Neutrophil (primary cell): Measurements from ENCODE around the gene PTH1R.
A peak's percentile ranks its signal among the peaks of the same experiment; 100 is the strongest.

Source experiments
- H3K27ac ChIP-seq: fragments of 200-600 bp; sonication (generic); 2 replicates; pipeline ENCODE4 v1.5.1; 2016; ENCODE audit warnings: mild to moderate bottlenecking, moderate library complexity
- H3K27me3 ChIP-seq: fragments of 200-600 bp; sonication (generic); 2 replicates; pipeline ENCODE4 v1.6.0; 2016; ENCODE audit warnings: mild to moderate bottlenecking
- H3K36me3 ChIP-seq: fragments of 200-600 bp; sonication (generic); 2 replicates; pipeline ENCODE4 v1.5.1; 2017
- H3K4me1 ChIP-seq, 2 experiments: fragments of 200-600 bp in 1 of 2; sonication (generic) in 1 of 2; 1 replicate in 1 of 2; 2 replicates in 1 of 2; pipeline versions ENCODE4 v1.5.1 to v1.6.1; 2013 to 2016; ENCODE audit warnings: low read depth in 1 of 2, low read length in 1 of 2, mild to moderate bottlenecking in 1 of 2, moderate library complexity in 1 of 2; ENCODE audit not compliant: control insufficient read depth in 1 of 2, insufficient read depth in 1 of 2
- H3K4me3 ChIP-seq, 2 experiments: fragments of 200-600 bp in 1 of 2; sonication (generic) in 1 of 2; 1 replicate in 1 of 2; 2 replicates in 1 of 2; pipeline ENCODE4 v1.5.1; 2013 to 2016; ENCODE audit warnings: low read depth in 1 of 2, low read length in 1 of 2, mild to moderate bottlenecking in 1 of 2, moderate library complexity in 1 of 2
- H3K9me3 ChIP-seq: fragments of 200-600 bp; sonication (generic); 2 replicates; pipeline ENCODE4 v1.5.1; 2016
- CTCF ChIP-seq: fragments of 200-600 bp; sonication (generic); IDR thresholded peaks from 2 replicates; pipeline ENCODE4 v1.5.1; 2016; ENCODE audit warnings: antibody characterized with exemption

PTH1R gene

DNA sequence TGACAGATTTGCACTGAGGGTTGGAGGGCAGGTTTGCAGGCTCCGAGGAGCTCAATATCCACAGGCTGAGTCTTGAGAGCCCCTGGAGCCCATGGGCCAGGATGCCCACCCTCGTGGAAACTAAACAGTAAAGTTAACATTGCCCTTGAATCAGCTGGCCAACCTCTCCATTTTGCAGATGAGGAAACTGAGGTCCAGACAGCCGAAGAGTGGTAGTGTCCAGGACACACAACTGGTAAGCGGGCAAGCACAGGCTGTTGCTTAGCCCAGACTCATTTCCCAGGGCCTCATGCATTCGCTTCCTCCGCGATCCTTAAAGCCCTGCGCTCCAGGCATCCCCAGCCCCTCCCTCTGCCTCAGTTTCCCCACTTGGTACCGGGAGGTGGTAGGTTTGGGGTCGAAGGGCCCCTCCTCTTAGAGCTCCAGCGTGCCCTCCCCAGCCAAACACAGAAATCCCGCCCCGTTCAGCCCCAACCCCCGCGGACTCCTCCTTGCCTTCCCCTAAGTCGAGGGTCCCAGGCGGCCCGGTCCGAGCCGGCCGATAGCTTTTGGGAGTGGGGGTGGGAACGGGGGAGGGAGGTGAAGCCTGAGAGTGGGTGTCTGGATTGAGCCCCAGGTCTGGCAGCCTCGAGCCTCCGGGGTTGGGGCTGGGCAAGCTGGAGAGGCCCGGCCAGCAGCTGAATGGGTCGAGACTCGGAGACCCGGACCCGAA lies 3.5 kb downstream of the PTH1R start:
- no peak overlapping the region for H3K27ac ChIP-seq
- no peak for TF ChIP-seq CTCF
- H3K27me3 ChIP-seq, result peaks cover 82% of the 10 kb centered on the region
- no peaks in the 10 kb centered on the region for H3K9me3 ChIP-seq
- H3K4me1 ChIP-seq, result peaks cover 5 to 23% of the 10 kb centered on the region in 2 experiments
- no peaks in the 10 kb centered on the region for H3K36me3 ChIP-seq
- no peak overlapping the region for H3K4me3 ChIP-seq

DNA sequence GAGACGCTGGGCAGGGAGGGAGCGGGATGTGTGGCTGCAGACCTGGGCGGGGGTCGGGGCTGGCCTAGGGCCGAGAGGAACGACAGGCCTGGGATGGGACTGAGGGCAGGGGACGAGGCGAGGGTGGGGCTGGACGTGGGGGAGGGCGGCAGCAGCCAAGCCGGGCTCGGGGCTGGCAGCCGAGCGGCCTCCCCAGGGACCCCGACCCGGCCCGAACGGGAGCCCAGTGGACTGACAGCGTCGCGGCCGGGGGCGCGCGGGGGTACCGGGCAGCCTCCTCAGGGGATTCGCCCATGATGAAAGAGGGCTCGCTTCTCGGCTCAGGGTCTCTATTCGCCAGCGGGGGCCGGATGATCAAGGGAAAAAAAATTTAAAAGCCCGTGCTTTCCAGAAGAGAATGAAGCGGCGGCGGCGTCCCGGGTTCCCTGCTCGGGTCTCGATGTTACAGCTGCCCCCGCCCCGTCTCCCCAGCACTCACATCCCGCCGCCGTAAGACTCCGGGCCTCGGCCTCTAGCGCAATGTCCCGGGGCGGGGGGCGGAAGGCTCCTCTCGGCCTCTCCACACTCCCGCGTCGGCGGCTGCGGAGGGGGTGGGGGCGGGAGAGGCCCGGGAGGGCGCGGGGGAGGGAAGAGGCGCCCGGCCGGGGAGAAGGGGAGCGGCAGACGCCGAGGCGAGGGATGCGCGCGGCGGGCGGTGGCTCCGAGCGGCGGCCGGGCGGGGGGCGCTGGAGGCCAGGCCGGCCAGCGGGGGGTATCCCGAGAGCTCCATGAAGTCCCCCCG lies 4.3 kb downstream of the PTH1R start:
- H3K27ac ChIP-seq, result no peak overlapping the region
- H3K4me1 ChIP-seq, result peaks cover 5 to 23% of the 10 kb centered on the region in 2 experiments
- peaks cover 88% of the 10 kb centered on the region for H3K27me3 ChIP-seq
- H3K36me3 ChIP-seq, result no peaks in the 10 kb centered on the region
- H3K9me3 ChIP-seq, result no peaks in the 10 kb centered on the region
- peak overlapping the region in 1 of 2 experiments; percentile 56 for H3K4me3 ChIP-seq
- no peak for TF ChIP-seq CTCF

DNA sequence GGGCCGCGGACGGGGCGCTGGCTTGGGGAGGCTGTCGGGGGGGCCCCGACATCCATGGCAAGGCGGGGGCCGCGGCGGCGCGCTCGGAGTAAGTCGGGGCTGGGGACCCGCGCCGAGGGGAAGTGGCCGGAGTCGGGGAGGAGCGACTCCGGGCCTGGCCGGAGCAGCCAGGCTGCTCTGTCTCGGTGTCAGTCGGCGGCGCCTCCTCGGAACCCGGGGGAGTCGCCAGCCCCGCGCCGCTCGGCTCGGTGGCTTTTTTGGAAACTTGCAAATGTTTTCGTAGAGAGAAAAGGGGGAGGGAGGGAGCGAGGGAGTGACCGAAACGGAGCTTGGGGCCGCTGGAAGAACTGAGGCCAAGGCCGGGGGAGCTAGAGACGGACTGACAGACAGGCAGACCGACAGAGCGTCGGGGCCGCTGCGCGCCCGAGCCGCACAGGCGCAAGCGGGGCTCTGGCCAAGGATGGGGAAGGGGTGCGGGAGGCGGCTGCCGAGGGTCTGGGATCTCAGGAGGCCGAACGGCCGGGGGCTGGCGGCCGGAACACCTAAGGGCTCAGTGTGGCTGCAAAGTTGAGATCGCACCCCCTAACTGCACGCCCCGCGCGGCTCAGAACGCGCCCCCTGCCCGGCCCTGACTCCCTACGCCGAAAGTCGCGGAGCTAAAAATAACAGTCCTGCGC lies 5.0 kb downstream of the PTH1R start:
- no peaks in the 10 kb centered on the region for H3K36me3 ChIP-seq
- no peak overlapping the region for H3K27ac ChIP-seq
- TF ChIP-seq CTCF, result no peak
- H3K9me3 ChIP-seq, result no peaks in the 10 kb centered on the region
- H3K27me3 ChIP-seq, result peaks cover 95% of the 10 kb centered on the region
- H3K4me3 ChIP-seq, result peak overlapping the region; percentile 19 to 56
- peaks cover 5 to 23% of the 10 kb centered on the region in 2 experiments for H3K4me1 ChIP-seq

GRCh38 chr3:46883054-46883829 lies 5.7 kb downstream of the PTH1R start:
- Histone ChIP-seq H3K4me1 (peaks cover 5 to 23% of the 10 kb centered on the region in 2 experiments), H3K9me3 (no peaks in the 10 kb centered on the region), H3K36me3 (no peaks in the 10 kb centered on the region), H3K27me3 (peaks cover 98% of the 10 kb centered on the region), H3K27ac (no peak overlapping the region), H3K4me3 (peak overlapping the region in 1 of 2 experiments; percentile 56)
- no peak for TF ChIP-seq CTCF

- no peak overlapping the region for H3K4me3 ChIP-seq
- no peaks in the 10 kb centered on the region for H3K9me3 ChIP-seq
- H3K36me3 ChIP-seq, result no peaks in the 10 kb centered on the region
- H3K27ac ChIP-seq, result no peak overlapping the region
- peaks cover 5 to 23% of the 10 kb centered on the region in 2 experiments for H3K4me1 ChIP-seq
- no peak for TF ChIP-seq CTCF
- peaks cover 100% of the 10 kb centered on the region for H3K27me3 ChIP-seq
These were observed 6.3 kb downstream of the PTH1R start for GRCh38 chr3:46883830-46884185.
